Measurements from ENCODE around the gene KRTAP5-6.

The KRTAP5-6 gene

GRCh38 chr11:1696608-1697570 lies at the start of gene KRTAP5-6:
KRTAP5-6 (plus strand) TSS chr11:1697195; CDS start chr11:1697246, 51 bp downstream.
- DNase-seq, result no peak

- no peak for DNase-seq
Observed at GRCh38 chr11:1647901-1648652, 48.9 kb upstream of the KRTAP5-6 start.

- DNase-seq, result no peak
Observed at GRCh38 chr11:1648653-1649420, 48.2 kb upstream of the KRTAP5-6 start.

- DNase-seq, result no peak
Observed at GRCh38 chr11:1650034-1650917, 46.7 kb upstream of the KRTAP5-6 start.

GRCh38 chr11:1650918-1651262 lies 46.1 kb upstream of the KRTAP5-6 start:
- DNase-seq, result no peak

GRCh38 chr11:1651411-1651980 lies 45.5 kb upstream of the KRTAP5-6 start:
- no peak for DNase-seq

GRCh38 chr11:1652026-1652425 lies 45.0 kb upstream of the KRTAP5-6 start:
- no peak for DNase-seq

- DNase-seq, result no peak
Observed at GRCh38 chr11:1652442-1652770, 44.6 kb upstream of the KRTAP5-6 start.

GRCh38 chr11:1652771-1653540 lies 44.0 kb upstream of the KRTAP5-6 start:
- peak; percentile 71 to 77 for DNase-seq

- DNase-seq, result no peak
Observed at GRCh38 chr11:1653541-1654387, 43.2 kb upstream of the KRTAP5-6 start.

- no peak for DNase-seq
Observed at GRCh38 chr11:1654388-1655167, 42.4 kb upstream of the KRTAP5-6 start.

GRCh38 chr11:1655168-1656060 lies 41.6 kb upstream of the KRTAP5-6 start:
- no peak for DNase-seq

- no peak for DNase-seq
Observed at GRCh38 chr11:1656061-1656441, 40.9 kb upstream of the KRTAP5-6 start.

GRCh38 chr11:1656670-1657069 lies 40.3 kb upstream of the KRTAP5-6 start:
- DNase-seq, result no peak

GRCh38 chr11:1659506-1659905 lies 37.5 kb upstream of the KRTAP5-6 start:
- DNase-seq, result no peak

GRCh38 chr11:1660111-1660867 lies 36.7 kb upstream of the KRTAP5-6 start:
- DNase-seq, result no peak

Data from CD4-positive, alpha-beta T cell treated with Interleukin-1 beta for 1 hour (primary cell).